HepG2 (cell line): ENCODE results near the gene PPP4R4. TPM values are rescaled to one million over a fixed set of nuclear protein-coding genes. Genes with fewer than 3 reads are reported as not detected.

Experiments used
- ATAC-seq: fragments of 200-7000 bp; cut with Tn5 transposase; 3 replicates; pipeline ENCODE4 v1.9.1; 2020; ENCODE audit warnings: mild to moderate bottlenecking, moderate library complexity
- BruUV-seq: library from RNA; stranded (reverse); fragments of 400-500 nt; replicated peaks from 2 replicates; lab custom pipeline; 2021; lab: Mats Ljungman, UMichigan
- CTCF ChIA-PET: fragments of 300-600 bp; formaldehyde crosslinking; extraction: SDS; loops from one replicate; lab custom pipeline; 2021; ENCODE audit warnings: low total read pairs, inconsistent platforms, low intra/inter-chr PET ratio; lab: Yijun Ruan, JAX
- POLR2A ChIA-PET: fragments of 350-600 bp; sonication (Branson Sonifier 250); formaldehyde crosslinking; loops from one replicate; lab custom pipeline; 2020; ENCODE audit warnings: antibody characterized with exemption, inconsistent platforms; lab: Yijun Ruan, JAX
- DNase-seq: peaks from one replicate; pipeline ENCODE4 v3.0.0-alpha.2; 2015; ENCODE audit warnings: low spot score
- FAIRE-seq: peaks from 3 replicates; lab custom pipeline; 2011; peaks lifted over from hg19 to GRCh38; lab: Jason Lieb, UNC
- H2AFZ ChIP-seq: one replicate; pipeline ENCODE4 v1.6.1; 2011; ENCODE audit warnings: low read length, inconsistent platforms
- H3K27ac ChIP-seq: fragments of 300-600 bp; 3 replicates; pipeline ENCODE4 v1.8.0; 2011; ENCODE audit warnings: mixed run types, mild to moderate bottlenecking, mixed read lengths, low read length, inconsistent platforms; ENCODE audit not compliant: insufficient read depth; ENCODE audit errors: extremely low read length
- H3K27me3 ChIP-seq, 2 experiments: fragments of 200-600 bp in 1 of 2; 2 replicates in 1 of 2; 3 replicates in 1 of 2; pipeline versions ENCODE4 v1.6.0 to v1.8.0; 2011; ENCODE audit warnings: low read length in 2 of 2, mild to moderate bottlenecking in 2 of 2, moderate library complexity in 2 of 2, inconsistent platforms in 1 of 2; ENCODE audit not compliant: insufficient read depth in 2 of 2, control insufficient read depth in 1 of 2
- H3K36me3 ChIP-seq, 2 experiments: fragments of 200-600 bp in 1 of 2; replicated peaks in 1 of 2; 2 replicates in 1 of 2; 3 replicates in 1 of 2; pipeline versions ENCODE4 v1.5.1 to v1.8.0; 2011; ENCODE audit warnings: low read length in 2 of 2, inconsistent platforms in 1 of 2; ENCODE audit not compliant: insufficient read depth in 2 of 2, control insufficient read depth in 1 of 2
- H3K4me1 ChIP-seq: 2 replicates; pipeline ENCODE4 v1.5.1; 2012; ENCODE audit warnings: low read length, inconsistent platforms; ENCODE audit not compliant: insufficient read depth
- H3K4me2 ChIP-seq: 2 replicates; pipeline ENCODE4 v1.6.0; 2011; ENCODE audit warnings: low read depth, low read length, inconsistent platforms
- H3K4me3 ChIP-seq, 3 experiments: fragments of 200-600 bp in 1 of 3; sonication (generic), shearing (Covaris generic) in 1 of 3; replicated peaks in 1 of 3; 2 replicates each; pipeline ENCODE4 v1.5.1; 2011 to 2016; ENCODE audit warnings: low read length in 3 of 3, inconsistent platforms in 2 of 3, low read depth in 2 of 3, mild to moderate bottlenecking in 2 of 3, control low read depth in 1 of 3, mixed read lengths in 1 of 3; ENCODE audit not compliant: insufficient read depth in 1 of 3
- H3K79me2 ChIP-seq: one replicate; pipeline ENCODE4 v1.6.1; 2011; ENCODE audit warnings: low read length, inconsistent platforms; ENCODE audit not compliant: insufficient read depth
- H3K9ac ChIP-seq: 2 replicates; pipeline ENCODE4 v1.6.0; 2011; ENCODE audit warnings: mild to moderate bottlenecking, low read depth, low read length, inconsistent platforms; ENCODE audit not compliant: insufficient read depth
- H3K9me3 ChIP-seq: 2 replicates; pipeline ENCODE4 v1.5.1; 2012; ENCODE audit warnings: mild to moderate bottlenecking, low read length
- H4K20me1 ChIP-seq: 2 replicates; pipeline ENCODE4 v1.6.0; 2011; ENCODE audit warnings: inconsistent platforms, mild to moderate bottlenecking, low read length, moderate library complexity; ENCODE audit not compliant: insufficient read depth
- GLMP ChIP-seq: sonication (generic); formaldehyde crosslinking; IDR thresholded peaks from 2 replicates; pipeline ENCODE4 v1.9.0; 2021; ENCODE audit warnings: missing genetic modification reagents, mild to moderate bottlenecking, borderline replicate concordance
- HNF4A ChIP-seq: sonication (generic); formaldehyde crosslinking; IDR thresholded peaks from 2 replicates; pipeline ENCODE4 v1.4.0; 2020; ENCODE audit warnings: missing genetic modification reagents
- PBX2 ChIP-seq: IDR thresholded peaks from 2 replicates; pipeline ENCODE4 v1.6.1; 2016; ENCODE audit warnings: control low read depth
- PHF20 ChIP-seq: sonication (generic); formaldehyde crosslinking; IDR thresholded peaks from 2 replicates; pipeline ENCODE4 v1.5.0; 2020; ENCODE audit warnings: mild to moderate bottlenecking, missing genetic modification reagents
- RNF219 ChIP-seq: sonication (generic); formaldehyde crosslinking; IDR thresholded peaks from 2 replicates; pipeline ENCODE4 v1.5.0; 2020; ENCODE audit warnings: mild to moderate bottlenecking, missing genetic modification reagents
- SKI ChIP-seq: fragments of 450-650 bp; IDR thresholded peaks from one replicate; pipeline ENCODE4 v1.6.1; 2018; ENCODE audit warnings: mild to moderate bottlenecking; ENCODE audit not compliant: partially characterized antibody
- SKIL ChIP-seq: sonication (generic); formaldehyde crosslinking; IDR thresholded peaks from 2 replicates; pipeline ENCODE4 v1.8.0; 2022; ENCODE audit warnings: missing genetic modification reagents, mild to moderate bottlenecking, moderate library complexity, borderline replicate concordance
- SMARCC2 ChIP-seq: fragments of 450-650 bp; IDR thresholded peaks from 2 replicates; pipeline ENCODE4 v1.6.1; 2017; ENCODE audit warnings: antibody characterized with exemption, mild to moderate bottlenecking
- ZNF329 ChIP-seq: sonication (generic); formaldehyde crosslinking; IDR thresholded peaks from 2 replicates; pipeline ENCODE4 v1.9.0; 2021; ENCODE audit warnings: low read depth, mild to moderate bottlenecking, missing genetic modification reagents
- ZNF501 ChIP-seq: sonication (generic); formaldehyde crosslinking; IDR thresholded peaks from 2 replicates; pipeline ENCODE4 v1.5.1; 2020; ENCODE audit warnings: mild to moderate bottlenecking, moderate library complexity, missing genetic modification reagents
- WGBS: methylation state at CpG from one replicate; pipeline ENCODE4 v1.1.6; 2017; ENCODE audit warnings: low lambda C conversion rate; 5-methylcytosine and 5-hydroxymethylcytosine counted together
- in situ Hi-C: cut with HindIII; loops from 2 replicates; pipeline ENCODE4 v1.10.0; 2017; ENCODE audit warnings: low pct_unique_long_range_greater_than_20kb; ENCODE audit not compliant: extremely low pct_ligation_motif_present
- intact Hi-C: fragments of 100-400 bp; cut with micrococcal nuclease; formaldehyde crosslinking; loops from one replicate; pipeline ENCODE4 v1.10.0; 2022; ENCODE audit not compliant: unreplicated experiment
- polyA plus RNA-seq, 8 experiments: library from polyadenylated mRNA; depleted of rRNA in 3 of 8; stranded (reverse) in 7 of 8; unstranded in 1 of 8; fragments of >200 nt; fragmentation: Illumina TruSeq in 4 of 8; extraction: Trizol in 4 of 8; gene quantifications; 2 replicates each; pipeline versions ENCODE4 v1.2.1 to v1.2.3, GENCODE V29; 2011 to 2016; ENCODE audit warnings: low read depth in 4 of 8, missing spikeins in 1 of 8, mixed read lengths in 1 of 8; ENCODE audit not compliant: insufficient read depth in 1 of 8
- total RNA-seq, 5 experiments: library from RNA; depleted of rRNA; stranded (reverse); fragments of >200 nt; fragmentation: Illumina TruSeq; extraction: Trizol; gene quantifications; 2 replicates each; pipeline ENCODE4 v1.2.3, GENCODE V29; 2016; ENCODE audit warnings: low read depth in 1 of 5

Gene PPP4R4
- total and polyA plus RNA-seq, 2 of the 13 experiments (the other 11 are each of a cell fraction or from before 2014, with no cell fraction given), result 9.5 to 19.8 TPM

- intact Hi-C loops (no loop called here), in situ Hi-C loops (no loop called here)
- DNase-seq (no peak), ATAC-seq (peak; percentile 10; the same call in 1 of the 3 replicates), FAIRE-seq (no peak)
- TF ChIP-seq ZNF329 (CRISPR knock-in tag), result no peak
- no peak for TF ChIP-seq SKI
- TF ChIP-seq SMARCC2, result no peak
- no peak for TF ChIP-seq GLMP (CRISPR knock-in tag)
- BruUV-seq, result no TSS peak
- Histone ChIP-seq H3K36me3 (no peaks in the 10 kb centered on the region), H3K79me2 (no peaks in the 10 kb centered on the region), H3K27ac (no peak overlapping the region), H3K27me3 (peaks cover 1 to 30% of the 10 kb centered on the region in 2 experiments; a peak in 3 of 5 replicates), H2AFZ (no peak overlapping the region), H3K9ac (no peak overlapping the region), H3K9me3 (no peaks in the 10 kb centered on the region), H3K4me1 (peaks cover 52% of the 10 kb centered on the region), H3K4me2 (no peak overlapping the region), H4K20me1 (no peaks in the 10 kb centered on the region), H3K4me3 (no peak overlapping the region)
- CTCF ChIA-PET, result no interaction called here
- POLR2A ChIA-PET, result no interaction called here
- 56% methylated on average over 20 of the region's 26 CpGs for WGBS
These were observed 9.3 kb upstream of the PPP4R4 start for GRCh38 chr14:94164685-94165431.

GRCh38 chr14:94165744-94166143 is 8.4 kb upstream of the PPP4R4 start:
- DNase-seq (no peak), ATAC-seq (peak; percentile 45; the same call in 2 of the 3 replicates), FAIRE-seq (no peak)
- Histone ChIP-seq H4K20me1 (no peaks in the 10 kb centered on the region), H3K4me1 (peaks cover 47% of the 10 kb centered on the region), H3K79me2 (no peaks in the 10 kb centered on the region), H3K27ac (no peak overlapping the region), H3K27me3 (peaks cover 1 to 30% of the 10 kb centered on the region in 2 experiments; a peak in 3 of 5 replicates), H3K36me3 (no peaks in the 10 kb centered on the region), H3K4me2 (peak overlapping the region; percentile 20), H2AFZ (no peak overlapping the region), H3K9me3 (no peaks in the 10 kb centered on the region), H3K4me3 (no peak overlapping the region), H3K9ac (no peak overlapping the region)
- POLR2A ChIA-PET, result no interaction called here
- BruUV-seq, result no TSS peak
- intact Hi-C loops, result no loop called here
- no CpG with 5 or more reads among the region's 3 CpGs for WGBS
- in situ Hi-C loops, result no loop called here
- CTCF ChIA-PET, result no interaction called here
- no peak for TF ChIP-seq PBX2 (CRISPR knock-in tag)
- TF ChIP-seq SKIL (CRISPR knock-in tag), result no peak
- TF ChIP-seq RNF219 (CRISPR knock-in tag), result no peak
- TF ChIP-seq PHF20 (CRISPR knock-in tag), result no peak
- TF ChIP-seq HNF4A (CRISPR knock-in tag), result no peak
- no peak for TF ChIP-seq ZNF501
